OCI-LY1 (cell line): ENCODE data around the gene ZNF556.

Experiments used
- CTCF ChIP-seq: fragments of 200-600 bp; sonication (generic), shearing (Covaris generic); IDR thresholded peaks from 2 replicates; pipeline ENCODE4 v1.5.1; 2017; ENCODE audit warnings: mild to moderate bottlenecking, antibody characterized with exemption, low read length, moderate library complexity, mixed read lengths
- EZH2 ChIP-seq: fragments of 200-600 bp; sonication (generic), shearing (Covaris generic); IDR thresholded peaks from 2 replicates; pipeline ENCODE4 v1.8.0; 2017; ENCODE audit warnings: borderline replicate concordance, mixed run types, mild to moderate bottlenecking, antibody characterized with exemption, low read length, moderate library complexity, mixed read lengths

- TF ChIP-seq CTCF = no peak
- no peak for TF ChIP-seq EZH2
These were observed 16.7 kb downstream of the ZNF556 start for GRCh38 chr19:2883686-2884439.
